Activated naive CD8-positive, alpha-beta T cell treated with anti-CD3 and anti-CD28 coated beads for 36 hours (primary cell): ENCODE data around the gene SERPINB10. TPM values are rescaled to one million over a fixed set of nuclear protein-coding genes. Genes with fewer than 3 reads are reported as not detected.
"Not testable (repeated sequence)": the region's sequence is repeated elsewhere in the genome, so short reads cannot be mapped to it uniquely, and the experiment has no call there.

ENCODE experiments used
- DNase-seq: peaks from one replicate; pipeline ENCODE4 v3.0.0; 2021
- H3K27ac Mint-ChIP-seq: one replicate; pipeline ENCODE4 v1.8.0; 2022; ENCODE audit warnings: mild to moderate bottlenecking, moderate library complexity, mixed read lengths
- H3K27me3 Mint-ChIP-seq: one replicate; pipeline ENCODE4 v1.8.0; 2022; ENCODE audit warnings: mild to moderate bottlenecking, mixed read lengths
- H3K36me3 Mint-ChIP-seq: one replicate; pipeline ENCODE4 v1.8.0; 2021; ENCODE audit warnings: mild to moderate bottlenecking, mixed read lengths
- H3K4me1 Mint-ChIP-seq: one replicate; pipeline ENCODE4 v1.8.0; 2021; ENCODE audit warnings: mixed read lengths
- H3K4me3 Mint-ChIP-seq: one replicate; pipeline ENCODE4 v1.8.0; 2022; ENCODE audit warnings: mild to moderate bottlenecking, moderate library complexity, mixed read lengths
- H3K9me3 Mint-ChIP-seq: one replicate; pipeline ENCODE4 v1.8.0; 2022; ENCODE audit warnings: mixed read lengths
- total RNA-seq, 2 experiments: library from RNA; stranded (reverse); gene quantifications; one replicate each; pipeline ENCODE4 v1.2.3, GENCODE V29; 2021

Gene SERPINB10
- total RNA-seq, 2 experiments from 2014 or later: 0.14 TPM; not detected in 1

DNA sequence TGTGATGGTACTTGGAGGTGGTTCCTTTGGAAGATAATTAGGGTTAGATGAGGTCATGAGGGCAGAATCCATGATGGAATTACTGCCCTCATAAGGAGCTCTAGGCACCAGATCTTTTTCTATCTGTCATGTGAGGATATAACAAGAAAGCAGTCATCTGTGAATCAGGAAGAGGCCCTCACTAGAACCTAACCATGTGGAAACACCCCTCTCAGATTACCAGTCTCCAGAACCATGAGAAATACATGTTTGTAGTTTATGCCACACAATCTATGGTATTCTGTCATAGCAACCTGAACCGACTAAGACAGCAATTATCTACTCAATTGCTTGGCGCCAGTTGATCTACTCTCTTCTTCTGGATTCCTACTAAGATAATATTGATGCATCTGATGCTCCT is 2.4 kb upstream of the SERPINB10 start:
- H3K9me3 Mint-ChIP-seq: no peaks in the 10 kb centered on the region
- H3K27ac Mint-ChIP-seq: no peak overlapping the region
- no peaks in the 10 kb centered on the region for H3K36me3 Mint-ChIP-seq
- no peak overlapping the region for H3K4me3 Mint-ChIP-seq
- H3K4me1 Mint-ChIP-seq: peaks cover 5% of the 10 kb centered on the region
- peaks cover 23% of the 10 kb centered on the region for H3K27me3 Mint-ChIP-seq
- no peak for DNase-seq

DNA sequence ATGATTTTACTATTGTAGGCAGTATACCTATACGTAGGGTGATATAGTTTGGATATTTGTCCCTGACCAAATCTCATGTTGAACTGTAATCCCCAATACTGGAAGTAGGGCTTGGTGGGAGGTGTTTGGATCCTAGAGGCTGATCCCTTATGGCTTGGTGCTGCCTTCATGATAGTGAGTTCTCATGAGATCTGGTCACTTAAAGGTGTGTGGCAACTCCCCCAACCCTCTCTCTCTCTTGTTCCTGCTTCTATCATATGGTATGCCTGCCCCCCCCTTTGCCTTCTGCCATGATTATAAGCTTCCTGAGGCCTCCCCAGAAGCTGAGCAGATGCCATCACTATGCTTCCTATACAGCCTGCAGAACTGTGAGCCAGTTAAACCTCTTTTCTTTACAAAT is 1.7 kb upstream of the SERPINB10 start:
- Mint-ChIP-seq H3K4me3 (no peak overlapping the region), H3K9me3 (no peaks in the 10 kb centered on the region), H3K27me3 (peaks cover 23% of the 10 kb centered on the region), H3K27ac (no peak overlapping the region), H3K36me3 (no peaks in the 10 kb centered on the region), H3K4me1 (peaks cover 5% of the 10 kb centered on the region)
- no peak for DNase-seq

DNA sequence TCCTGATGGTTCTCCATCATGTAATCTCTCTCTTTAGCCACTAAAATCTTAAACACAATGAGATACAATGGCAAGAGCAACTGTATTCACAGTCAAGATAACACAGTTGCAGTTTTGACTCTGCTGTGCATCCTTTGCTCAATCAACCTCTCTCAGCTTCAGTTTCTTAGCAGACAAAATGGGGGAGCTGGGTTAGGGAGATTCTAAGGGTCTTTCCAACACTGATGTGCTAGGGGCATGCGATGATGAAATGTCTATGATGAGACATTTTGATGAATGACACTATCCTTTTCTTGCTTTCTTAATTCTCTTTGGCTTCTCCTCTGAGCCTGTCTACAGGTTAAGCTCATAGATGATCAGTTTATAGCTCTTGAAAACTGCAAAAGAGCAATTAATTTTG is 1.1 kb downstream of the SERPINB10 start:
- no peaks in the 10 kb centered on the region for H3K36me3 Mint-ChIP-seq
- no peak for DNase-seq
- no peaks in the 10 kb centered on the region for H3K9me3 Mint-ChIP-seq
- peaks cover 40% of the 10 kb centered on the region for H3K27me3 Mint-ChIP-seq
- peaks cover 5% of the 10 kb centered on the region for H3K4me1 Mint-ChIP-seq
- no peak overlapping the region for H3K4me3 Mint-ChIP-seq
- no peak overlapping the region for H3K27ac Mint-ChIP-seq

DNA sequence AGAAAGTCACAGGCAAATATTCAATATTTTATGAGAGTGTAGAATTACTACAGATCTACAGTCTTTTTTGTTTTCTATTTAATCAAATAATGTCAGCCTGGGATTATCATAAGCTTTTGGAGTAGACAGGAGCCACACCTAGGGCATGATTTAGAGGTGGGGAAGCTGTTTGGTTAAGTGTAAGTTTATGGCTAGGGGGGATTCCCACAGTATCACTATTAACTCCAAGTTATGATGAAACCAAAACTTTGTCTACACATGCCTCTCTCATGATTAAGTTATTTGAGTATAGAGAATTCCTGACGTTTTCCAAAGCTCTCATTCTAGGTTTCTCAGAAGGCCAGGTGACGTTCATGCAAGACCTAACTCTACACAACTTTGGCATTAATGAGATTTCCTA is 2.1 kb downstream of the SERPINB10 start:
- no peak overlapping the region for H3K4me3 Mint-ChIP-seq

DNA sequence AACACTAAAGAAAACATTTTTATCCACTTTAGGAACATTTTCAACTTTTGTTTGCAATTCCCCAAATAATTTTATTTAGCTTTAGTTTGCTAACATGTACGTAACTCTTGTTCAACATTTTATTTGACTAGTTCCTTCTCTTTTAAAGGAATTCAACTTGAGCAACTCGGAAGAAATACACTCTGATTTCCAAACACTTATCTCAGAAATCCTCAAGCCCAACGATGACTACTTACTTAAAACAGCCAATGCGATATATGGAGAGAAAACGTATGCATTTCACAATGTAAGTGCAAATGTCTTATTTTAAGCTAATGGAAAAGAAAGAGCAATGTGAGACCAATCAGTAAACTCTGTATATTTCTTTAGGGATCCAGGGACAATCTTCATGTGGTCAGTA is 10.1 kb downstream of the SERPINB10 start:
- no peak for DNase-seq
- Mint-ChIP-seq H3K4me3 (no peak overlapping the region), H3K36me3 (no peaks in the 10 kb centered on the region), H3K4me1 (no peaks in the 10 kb centered on the region), H3K27me3 (peaks cover 42% of the 10 kb centered on the region), H3K9me3 (no peaks in the 10 kb centered on the region), H3K27ac (no peak overlapping the region)

More for the DNA sequence above, 2.1 kb downstream of the SERPINB10 start:
- peaks cover 44% of the 10 kb centered on the region for H3K27me3 Mint-ChIP-seq
- H3K27ac Mint-ChIP-seq: no peak overlapping the region
- DNase-seq: no peak
- H3K4me1 Mint-ChIP-seq: peaks cover 5% of the 10 kb centered on the region
- no peaks in the 10 kb centered on the region for H3K9me3 Mint-ChIP-seq
- H3K36me3 Mint-ChIP-seq: no peaks in the 10 kb centered on the region

DNA sequence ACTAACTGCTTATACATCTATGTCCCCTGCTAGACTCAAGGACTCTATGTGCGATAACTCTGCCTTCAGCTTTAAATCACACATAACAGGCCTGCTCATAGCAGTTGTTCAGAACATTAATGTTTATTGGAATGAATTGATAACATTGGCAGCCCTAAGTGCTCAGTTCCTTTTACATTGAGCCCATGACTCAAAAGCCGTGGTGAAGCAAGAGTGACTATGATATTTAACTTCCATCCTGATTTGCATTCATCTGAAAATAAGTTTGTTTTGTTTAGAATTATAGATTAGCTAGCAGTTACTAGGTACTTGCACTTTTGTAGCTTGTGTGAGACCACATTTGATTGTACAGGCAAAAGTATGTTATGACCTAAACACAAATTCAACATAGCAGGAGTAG is 14.3 kb downstream of the SERPINB10 start:
- Mint-ChIP-seq H3K4me1 (no peaks in the 10 kb centered on the region), H3K27me3 (peaks cover 41% of the 10 kb centered on the region), H3K36me3 (no peaks in the 10 kb centered on the region), H3K9me3 (no peaks in the 10 kb centered on the region), H3K27ac (no peak overlapping the region), H3K4me3 (no peak overlapping the region)
- no peak for DNase-seq

DNA sequence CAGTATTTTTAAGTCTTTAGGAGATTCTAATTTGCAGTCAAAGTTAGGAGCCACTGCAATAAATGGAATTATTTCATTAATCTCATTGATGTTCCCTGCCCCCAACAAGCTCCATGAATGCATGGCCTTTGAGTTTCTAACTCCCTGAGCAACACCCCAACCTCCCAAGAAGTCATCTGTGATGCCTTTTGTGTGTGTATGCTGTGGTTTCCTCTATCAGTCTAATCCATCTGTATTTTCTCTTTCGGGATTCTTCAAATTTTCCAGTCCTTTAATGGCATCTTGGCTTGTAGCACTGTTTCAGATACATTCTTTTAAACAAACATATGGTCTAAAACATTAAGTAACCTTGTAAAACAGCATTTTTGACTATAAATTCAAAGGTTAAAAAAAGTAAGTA is 16.8 kb downstream of the SERPINB10 start:
- Mint-ChIP-seq H3K4me3 (no peak overlapping the region), H3K9me3 (no peaks in the 10 kb centered on the region), H3K27me3 (peaks cover 41% of the 10 kb centered on the region), H3K4me1 (no peaks in the 10 kb centered on the region), H3K36me3 (no peaks in the 10 kb centered on the region), H3K27ac (no peak overlapping the region)
- no peak for DNase-seq

DNA sequence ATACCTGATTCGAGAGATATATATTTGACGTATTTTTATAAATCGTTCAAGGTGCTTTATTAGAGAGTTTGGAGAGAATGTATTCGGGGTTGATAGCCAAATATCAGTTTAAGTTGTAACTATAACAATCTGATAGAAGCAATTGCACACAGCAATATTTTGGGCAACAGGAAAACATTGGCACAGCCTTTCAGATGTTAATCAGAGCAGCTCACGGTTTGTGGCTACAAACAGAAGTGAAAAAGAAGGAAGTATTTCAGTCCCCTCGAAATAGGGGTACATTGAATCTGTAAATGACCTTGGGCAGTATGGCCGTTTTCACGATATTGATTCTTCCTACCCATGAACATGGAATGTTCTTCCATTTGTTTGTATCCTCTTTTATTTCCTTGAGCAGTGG is 20.6 kb downstream of the SERPINB10 start:
- no peak overlapping the region for H3K27ac Mint-ChIP-seq
- no peak overlapping the region for H3K4me3 Mint-ChIP-seq
- H3K27me3 Mint-ChIP-seq: peaks cover 36% of the 10 kb centered on the region
- DNase-seq: no peak
- H3K9me3 Mint-ChIP-seq: no peaks in the 10 kb centered on the region
- no peaks in the 10 kb centered on the region for H3K36me3 Mint-ChIP-seq
- H3K4me1 Mint-ChIP-seq: no peaks in the 10 kb centered on the region

DNA sequence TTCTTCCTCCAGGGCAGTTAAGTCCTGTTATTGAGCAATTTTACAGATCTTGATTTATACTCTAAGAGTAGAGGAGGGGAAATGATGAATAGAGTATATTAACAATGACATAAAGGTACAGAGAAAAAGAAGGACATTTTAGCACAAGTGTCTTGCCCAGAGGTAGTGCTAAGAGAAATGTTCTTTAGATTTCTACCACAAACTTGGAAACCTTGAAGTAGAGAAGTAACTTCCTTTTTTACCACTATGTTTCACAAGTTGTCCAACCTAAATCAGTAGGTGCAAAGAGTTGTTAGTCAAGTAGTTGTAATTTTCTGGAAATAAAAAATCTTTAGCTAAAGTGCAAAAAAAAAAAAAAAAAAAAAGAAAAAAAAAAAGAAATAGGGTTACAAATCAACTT is 21.6 kb downstream of the SERPINB10 start:
- not testable (repeated sequence) for H3K9me3 Mint-ChIP-seq, H3K36me3 Mint-ChIP-seq, H3K4me3 Mint-ChIP-seq, H3K27ac Mint-ChIP-seq, DNase-seq, H3K4me1 Mint-ChIP-seq
- peaks cover 29% of the 10 kb centered on the region for H3K27me3 Mint-ChIP-seq

DNA sequence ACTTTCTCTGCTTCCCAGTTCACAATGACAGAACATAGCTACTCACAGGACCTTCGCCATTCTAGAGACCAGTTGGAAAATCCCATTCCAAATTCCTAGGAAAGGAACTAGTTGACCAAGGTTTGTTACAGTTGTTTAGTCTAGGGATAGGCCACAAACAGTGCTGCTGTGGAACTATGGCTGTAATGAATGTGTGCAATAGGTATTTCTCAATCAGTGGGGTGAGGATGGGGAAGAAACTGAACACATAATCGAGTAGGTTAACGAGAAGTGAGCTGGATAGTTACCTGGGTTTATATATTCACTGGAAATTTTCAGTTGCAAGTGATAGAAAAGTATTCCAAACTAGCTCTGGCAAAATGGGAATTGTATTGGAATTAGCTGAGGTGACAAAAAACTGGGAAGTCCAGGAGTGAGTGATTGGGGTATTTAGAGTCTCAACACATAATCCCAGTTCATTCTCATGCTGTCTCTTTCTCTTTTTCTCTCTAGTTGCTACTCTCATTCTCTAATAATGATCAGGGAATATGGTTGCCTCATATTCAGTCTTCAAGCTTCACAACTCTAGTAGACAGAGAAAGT is 23.1 kb downstream of the SERPINB10 start:
- H3K9me3 Mint-ChIP-seq: no peaks in the 10 kb centered on the region
- DNase-seq: no peak
- H3K27ac Mint-ChIP-seq: no peak overlapping the region
- H3K27me3 Mint-ChIP-seq: peaks cover 34% of the 10 kb centered on the region
- H3K4me1 Mint-ChIP-seq: no peaks in the 10 kb centered on the region
- no peaks in the 10 kb centered on the region for H3K36me3 Mint-ChIP-seq
- H3K4me3 Mint-ChIP-seq: no peak overlapping the region

DNA sequence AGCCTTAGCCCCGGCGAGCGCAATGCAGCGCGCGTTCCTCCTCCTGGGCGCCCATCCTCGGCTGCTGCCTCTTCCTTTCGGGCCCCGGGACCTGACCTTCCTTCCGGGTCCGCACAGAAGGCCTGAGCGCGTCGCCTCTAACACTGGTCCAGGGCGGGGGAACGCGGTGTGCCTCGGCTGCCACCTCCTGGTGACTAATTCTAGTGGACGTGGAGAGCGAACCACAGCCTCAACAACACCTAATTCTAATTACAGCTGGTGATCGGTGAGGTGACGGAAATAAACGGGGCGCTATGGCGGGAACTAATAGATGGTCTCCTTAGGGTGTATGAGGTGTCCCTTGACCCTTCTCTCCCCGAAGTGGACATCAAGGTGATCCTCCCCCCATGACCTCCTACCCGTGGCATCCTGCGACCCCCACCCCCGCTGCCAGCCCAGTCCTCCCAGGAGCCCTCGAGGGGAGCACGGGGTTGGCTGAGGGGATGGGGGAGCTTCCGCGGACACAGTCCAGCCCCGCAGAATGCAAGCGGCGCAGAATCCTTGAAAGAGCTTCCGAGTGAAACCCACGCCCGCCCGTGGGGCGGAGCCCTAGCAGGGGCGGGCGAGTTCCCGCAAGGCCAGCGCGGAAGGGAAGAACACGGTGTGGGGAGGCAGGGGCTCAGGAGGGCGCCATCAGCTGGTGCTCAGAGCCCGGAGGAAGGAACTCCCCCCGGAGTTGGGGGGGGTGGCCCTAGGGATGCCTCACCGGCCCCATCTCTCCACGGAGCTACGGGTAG is 28.6 kb downstream of the SERPINB10 start:
- Mint-ChIP-seq H3K36me3 (no peaks in the 10 kb centered on the region), H3K27me3 (peaks cover 27% of the 10 kb centered on the region), H3K4me3 (peak overlapping the region; percentile 69), H3K27ac (no peak overlapping the region), H3K4me1 (peaks cover 3% of the 10 kb centered on the region), H3K9me3 (no peaks in the 10 kb centered on the region)
- DNase-seq: peak; percentile 70

DNA sequence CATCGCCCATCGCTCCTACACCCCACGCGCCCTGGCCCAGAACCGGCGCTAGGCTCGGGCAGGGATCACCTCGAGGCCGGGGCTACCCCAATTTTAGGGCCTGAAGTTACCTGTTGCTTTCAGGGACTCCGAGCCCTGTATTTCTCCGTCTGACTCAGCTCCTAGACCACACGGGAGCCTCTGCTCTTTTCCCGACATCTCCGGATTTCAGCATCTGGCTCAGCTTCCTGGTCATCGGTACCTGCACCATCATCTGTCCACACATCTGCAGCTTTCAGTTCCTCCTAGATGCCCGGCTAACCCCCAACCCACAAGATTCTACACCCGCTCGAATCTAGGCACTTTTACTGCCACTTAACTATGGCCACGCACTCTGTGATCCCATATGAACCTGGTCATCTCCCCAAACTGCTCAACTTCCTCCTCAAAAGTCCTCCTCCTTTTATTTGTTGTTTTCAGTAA is 29.2 kb downstream of the SERPINB10 start:
- no peaks in the 10 kb centered on the region for H3K36me3 Mint-ChIP-seq
- H3K4me1 Mint-ChIP-seq: peaks cover 3% of the 10 kb centered on the region
- no peaks in the 10 kb centered on the region for H3K9me3 Mint-ChIP-seq
- no peak overlapping the region for H3K27ac Mint-ChIP-seq
- H3K27me3 Mint-ChIP-seq: peaks cover 29% of the 10 kb centered on the region
- no peak overlapping the region for H3K4me3 Mint-ChIP-seq
- no peak for DNase-seq

DNA sequence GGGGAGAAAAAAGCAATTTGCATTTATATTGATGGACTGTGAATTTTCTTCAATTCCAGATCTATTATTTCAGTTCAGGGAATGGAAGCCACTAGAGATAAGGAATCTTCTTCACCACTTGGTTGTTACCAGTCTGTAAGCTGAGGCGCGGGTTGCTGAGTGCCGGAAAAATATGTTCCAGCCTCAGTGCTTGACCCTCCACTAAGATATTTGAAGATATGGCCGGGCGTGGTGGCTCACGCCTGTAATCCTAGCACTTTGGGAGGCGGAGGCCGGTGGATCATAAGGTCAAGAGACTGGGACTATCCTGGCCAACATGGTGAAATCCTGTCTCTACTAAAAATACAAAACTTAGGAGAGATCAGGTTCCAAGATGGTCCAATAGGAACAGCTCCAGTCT is 32.2 kb downstream of the SERPINB10 start:
- H3K36me3 Mint-ChIP-seq: no peaks in the 10 kb centered on the region
- no peak overlapping the region for H3K4me3 Mint-ChIP-seq
- H3K27ac Mint-ChIP-seq: no peak overlapping the region
- DNase-seq: no peak
- peaks cover 3% of the 10 kb centered on the region for H3K4me1 Mint-ChIP-seq
- no peaks in the 10 kb centered on the region for H3K9me3 Mint-ChIP-seq
- H3K27me3 Mint-ChIP-seq: peaks cover 44% of the 10 kb centered on the region

DNA sequence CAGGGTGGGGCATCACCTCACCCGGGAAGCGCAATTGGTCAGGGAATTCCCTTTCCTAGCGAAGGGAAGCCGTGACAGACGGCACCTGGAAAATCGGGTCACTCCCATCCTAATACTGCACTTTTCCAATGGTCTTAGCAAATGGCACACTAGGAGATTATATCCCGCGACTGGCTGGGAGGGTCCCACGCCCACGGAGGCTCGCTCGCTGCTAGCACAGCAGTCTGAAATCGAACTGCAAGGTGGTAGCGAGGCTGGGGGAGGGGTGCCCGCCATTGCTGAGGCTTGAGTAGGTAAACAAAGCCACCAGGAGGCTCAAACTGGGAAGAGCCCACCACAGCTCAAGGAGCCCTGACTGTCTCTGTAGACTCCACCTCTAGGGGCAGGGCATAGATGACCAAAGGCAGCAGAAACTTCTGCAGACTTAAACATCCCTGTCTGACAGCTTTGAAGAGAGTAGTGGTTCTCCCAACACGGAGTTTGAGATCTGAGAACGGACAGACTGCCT is 32.8 kb downstream of the SERPINB10 start:
- H3K27me3 Mint-ChIP-seq: peaks cover 46% of the 10 kb centered on the region
- not testable (repeated sequence) for H3K27ac Mint-ChIP-seq, H3K4me3 Mint-ChIP-seq, H3K36me3 Mint-ChIP-seq, H3K9me3 Mint-ChIP-seq, H3K4me1 Mint-ChIP-seq, DNase-seq

DNA sequence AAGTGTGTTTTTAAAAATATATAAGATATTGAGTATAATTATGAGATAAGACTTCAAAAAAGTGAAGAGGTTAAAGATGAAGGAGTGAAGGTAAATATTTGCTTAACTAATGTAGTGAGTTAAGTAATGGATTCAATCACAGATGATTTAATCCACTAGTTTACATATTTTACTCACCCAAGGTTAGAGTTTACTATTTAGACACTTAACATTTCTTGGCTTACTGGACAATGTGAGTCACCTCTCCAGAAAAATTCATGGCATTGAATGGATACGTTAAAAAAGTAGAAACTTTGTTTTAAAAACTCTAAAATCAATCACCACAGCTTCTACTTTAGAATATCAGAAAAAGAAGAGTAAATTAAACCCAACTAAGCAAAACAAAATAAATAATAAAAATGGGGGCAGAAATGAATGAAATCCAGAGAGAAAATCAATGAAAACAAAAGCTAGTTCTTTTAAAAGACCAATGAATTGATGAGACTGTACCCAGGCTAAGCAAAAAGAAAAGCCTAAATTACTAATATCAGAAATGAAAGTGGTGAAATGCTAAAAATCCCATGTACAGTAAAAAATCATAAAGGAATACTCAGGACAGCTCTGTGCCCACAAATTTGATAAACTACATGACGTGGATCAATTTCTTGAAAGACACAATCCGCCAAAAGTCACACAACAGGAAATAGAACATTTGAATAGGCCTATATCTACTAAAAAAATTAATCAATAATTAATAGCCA is 39.5 kb downstream of the SERPINB10 start:
- H3K4me3 Mint-ChIP-seq: no peak overlapping the region
- peaks cover 4% of the 10 kb centered on the region for H3K36me3 Mint-ChIP-seq
- H3K9me3 Mint-ChIP-seq: peaks cover 4% of the 10 kb centered on the region
- peaks cover 69% of the 10 kb centered on the region for H3K27me3 Mint-ChIP-seq
- peaks cover 26% of the 10 kb centered on the region for H3K4me1 Mint-ChIP-seq
- no peak for DNase-seq
- no peak overlapping the region for H3K27ac Mint-ChIP-seq
